HFF-Myc (cell line): ENCODE results near the gene CR1.
A peak's percentile ranks its signal among the peaks of the same experiment; 100 is the strongest.

ENCODE experiments used
- DNase-seq: peaks from one replicate; pipeline ENCODE4 v3.0.0-alpha.2; 2011; ENCODE audit warnings: low read depth; ENCODE audit errors: extremely low read depth
- H3K4me3 ChIP-seq: replicated peaks from 2 replicates; pipeline ENCODE4 v1.5.1; 2011; ENCODE audit warnings: low read depth, mild to moderate bottlenecking, control low read depth, low read length
- CTCF ChIP-seq: IDR thresholded peaks from 2 replicates; pipeline ENCODE4 v1.5.1; 2012; ENCODE audit warnings: mild to moderate bottlenecking, low read depth, low read length, control low read depth; ENCODE audit errors: missing control alignments

The CR1 gene

GRCh38 chr1:207644852-207645634 is 149.1 kb downstream of the CR1 start, which contains the start of gene CR1L:
Gene CR1L, plus strand, starts transcription at chr1:207645133. Its CDS starts 101 bp downstream, at chr1:207645234.
- DNase-seq: no peak
- no peak for TF ChIP-seq CTCF
- peak within 1 kb of the TSS; percentile 58 for H3K4me3 ChIP-seq

GRCh38 chr1:207645635-207646081 is 149.7 kb downstream of the CR1 start:
- H3K4me3 ChIP-seq: peak overlapping the region; percentile 58; the same call in 1 of the 2 replicates
- no peak for TF ChIP-seq CTCF
- no peak for DNase-seq

GRCh38 chr1:207646171-207646570 is 150.2 kb downstream of the CR1 start:
- DNase-seq: no peak
- TF ChIP-seq CTCF: no peak
- no peak overlapping the region for H3K4me3 ChIP-seq

- TF ChIP-seq CTCF: no peak
- DNase-seq: no peak
- H3K4me3 ChIP-seq: no peak overlapping the region
Measured at GRCh38 chr1:207646944-207647579, 151.1 kb downstream of the CR1 start.

- H3K4me3 ChIP-seq: no peak overlapping the region
- no peak for TF ChIP-seq CTCF
- DNase-seq: no peak
Measured at GRCh38 chr1:207647671-207648333, 151.8 kb downstream of the CR1 start.

GRCh38 chr1:207648334-207649209 is 152.6 kb downstream of the CR1 start:
- no peak for TF ChIP-seq CTCF

More at GRCh38 chr1:207648334-207649209, 152.6 kb downstream of the CR1 start:
- DNase-seq: no peak
- H3K4me3 ChIP-seq: no peak overlapping the region
